T-helper 22 cell (primary cell): ENCODE results near the gene RARRES2.
"Not testable (repeated sequence)": the region's sequence is repeated elsewhere in the genome, so short reads cannot be mapped to it uniquely, and the experiment has no call there.

ENCODE experiments used
- DNase-seq: peaks from one replicate; pipeline ENCODE4 v3.0.0-alpha.2; 2020; ENCODE audit warnings: low read depth

RARRES2 gene

DNA sequence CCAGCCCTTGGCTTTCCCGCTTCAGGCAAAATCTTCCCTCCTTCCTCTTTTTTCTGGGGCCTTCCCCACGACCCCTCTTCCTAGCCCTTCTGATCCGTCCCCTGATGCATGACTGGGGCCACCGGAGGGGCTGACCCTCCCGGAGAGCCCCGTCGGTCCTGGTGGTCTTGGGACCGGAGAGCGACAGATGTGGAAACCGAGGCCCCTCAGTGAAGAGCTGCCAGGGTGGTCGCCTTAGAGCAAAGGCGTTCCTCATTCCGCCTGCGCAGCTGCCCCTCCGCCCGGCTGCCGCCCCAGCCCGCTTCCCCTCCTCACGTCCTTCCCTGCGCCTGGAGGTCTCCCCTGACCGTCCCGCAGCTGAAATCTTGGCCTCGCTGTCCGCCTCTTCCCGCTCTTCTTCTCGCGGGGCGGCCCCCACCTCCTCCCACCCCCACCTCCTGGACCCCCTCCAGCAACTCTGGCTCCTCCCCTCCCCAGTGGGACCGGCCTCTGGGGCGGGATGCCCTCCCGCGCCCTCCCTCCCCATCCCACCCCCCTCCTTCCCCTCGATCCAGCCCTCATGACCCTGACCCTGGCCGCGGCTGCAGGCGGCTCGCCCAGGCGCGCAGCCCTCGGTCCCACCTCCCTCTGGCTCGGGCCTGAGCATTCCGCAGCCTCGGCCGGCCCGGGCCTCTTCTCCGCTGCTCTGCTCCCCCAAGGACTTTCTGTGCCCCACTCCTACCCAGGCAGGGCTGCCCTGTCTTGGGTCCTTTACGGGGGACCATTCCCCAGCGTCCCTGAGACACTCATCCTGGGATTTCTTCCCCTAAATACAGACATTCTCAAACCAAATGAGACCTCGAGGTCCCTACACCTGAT is at the start of gene RARRES2:
TSS of gene RARRES2 (minus strand) at position 367 of the 858 bp plus-strand sequence. CDS start 1,020 bp downstream, outside the sequence.
- DNase-seq, result no peak

DNA sequence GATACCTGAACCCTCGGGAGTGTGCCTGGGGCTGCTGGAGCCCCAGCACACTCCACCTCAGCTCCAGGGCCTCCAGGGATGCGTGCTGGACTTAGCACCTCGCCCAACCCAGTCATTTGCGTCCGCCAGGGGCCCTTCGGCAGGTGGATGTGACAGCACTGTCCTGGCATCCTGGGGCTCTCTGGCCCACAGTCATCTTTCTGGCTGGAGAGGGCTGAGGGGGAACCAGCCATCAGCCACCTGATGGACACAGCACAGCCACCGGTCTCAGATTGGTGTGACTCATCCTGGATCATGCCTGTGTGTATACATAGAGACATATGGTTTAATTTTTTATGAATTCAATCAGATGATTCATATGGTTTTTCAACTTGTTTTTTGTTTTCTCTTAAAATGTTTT is 48.8 kb upstream of the RARRES2 start:
- no peak for DNase-seq

DNA sequence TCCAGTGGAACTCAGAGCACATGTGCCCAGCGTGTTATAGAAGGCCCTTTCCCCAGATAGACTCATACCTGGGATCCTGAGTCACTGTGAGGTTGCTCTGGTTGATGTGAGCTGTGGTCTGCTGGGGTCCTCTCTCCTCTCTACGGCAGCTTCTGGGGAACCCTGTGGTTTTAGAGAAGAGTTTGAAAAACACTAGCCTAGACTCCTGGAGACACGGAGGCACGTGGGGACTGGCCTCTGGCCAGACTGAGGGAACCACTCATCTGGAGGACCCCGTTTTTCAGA is 48.0 kb upstream of the RARRES2 start:
- no peak for DNase-seq

GRCh38 chr7:150388709-150389531 is 47.5 kb upstream of the RARRES2 start:
- DNase-seq, result no peak

- DNase-seq, result no peak
Measured at GRCh38 chr7:150388306-150388705, 46.9 kb upstream of the RARRES2 start.

DNA sequence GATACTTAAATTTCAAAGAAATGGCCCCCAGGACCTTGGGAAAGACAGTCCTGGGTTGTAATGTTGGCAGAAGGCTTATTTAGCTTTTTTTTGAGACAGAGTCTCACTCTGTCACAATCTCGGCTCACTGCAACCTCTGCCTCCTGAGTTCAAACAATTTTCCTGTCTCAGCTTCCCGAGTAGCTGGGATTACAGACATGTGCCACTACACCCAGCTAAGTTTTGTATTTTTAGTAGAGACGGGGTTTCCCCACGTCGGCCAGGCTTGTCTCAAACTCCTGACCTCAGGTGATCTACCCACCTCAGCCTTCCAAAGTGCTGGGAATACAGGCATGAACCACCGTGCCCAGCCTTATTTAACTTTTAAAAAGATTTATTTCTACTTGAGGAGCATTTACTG is 44.5 kb upstream of the RARRES2 start:
- not testable (repeated sequence) for DNase-seq

GRCh38 chr7:150385302-150385723 is 43.9 kb upstream of the RARRES2 start:
- no peak for DNase-seq

GRCh38 chr7:150384406-150385301 is 43.2 kb upstream of the RARRES2 start:
- DNase-seq, result no peak

GRCh38 chr7:150383710-150384397 is 42.4 kb upstream of the RARRES2 start:
- DNase-seq, result no peak

GRCh38 chr7:150382844-150383225 is 41.4 kb upstream of the RARRES2 start:
- no peak for DNase-seq

GRCh38 chr7:150382123-150382843 is 40.9 kb upstream of the RARRES2 start:
- DNase-seq, result no peak

GRCh38 chr7:150381785-150382122 is 40.3 kb upstream of the RARRES2 start:
- no peak for DNase-seq

- no peak for DNase-seq
Measured at GRCh38 chr7:150381096-150381495, 39.7 kb upstream of the RARRES2 start.

DNA sequence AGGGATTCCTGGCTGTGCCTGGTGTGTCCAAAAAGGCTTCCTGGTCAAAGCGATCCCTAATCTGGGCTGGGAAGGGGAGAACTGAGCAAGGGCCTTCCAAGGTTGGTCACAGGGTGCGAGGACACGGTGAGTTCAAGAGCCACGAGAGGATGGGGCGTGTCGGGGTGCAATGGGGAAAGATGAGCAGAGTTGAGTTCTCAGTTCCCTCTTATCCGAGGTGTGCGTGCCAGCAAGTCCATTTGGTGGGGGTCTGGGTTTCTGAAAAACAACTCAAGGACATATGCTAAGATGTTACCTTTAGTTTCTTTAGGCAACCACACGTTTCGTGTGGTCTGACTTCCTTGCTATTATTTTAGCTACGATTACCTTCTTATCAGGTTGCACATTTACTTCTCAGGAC is 39.0 kb upstream of the RARRES2 start:
- no peak for DNase-seq

GRCh38 chr7:150379441-150380379 is 38.3 kb upstream of the RARRES2 start:
- DNase-seq, result no peak

DNA sequence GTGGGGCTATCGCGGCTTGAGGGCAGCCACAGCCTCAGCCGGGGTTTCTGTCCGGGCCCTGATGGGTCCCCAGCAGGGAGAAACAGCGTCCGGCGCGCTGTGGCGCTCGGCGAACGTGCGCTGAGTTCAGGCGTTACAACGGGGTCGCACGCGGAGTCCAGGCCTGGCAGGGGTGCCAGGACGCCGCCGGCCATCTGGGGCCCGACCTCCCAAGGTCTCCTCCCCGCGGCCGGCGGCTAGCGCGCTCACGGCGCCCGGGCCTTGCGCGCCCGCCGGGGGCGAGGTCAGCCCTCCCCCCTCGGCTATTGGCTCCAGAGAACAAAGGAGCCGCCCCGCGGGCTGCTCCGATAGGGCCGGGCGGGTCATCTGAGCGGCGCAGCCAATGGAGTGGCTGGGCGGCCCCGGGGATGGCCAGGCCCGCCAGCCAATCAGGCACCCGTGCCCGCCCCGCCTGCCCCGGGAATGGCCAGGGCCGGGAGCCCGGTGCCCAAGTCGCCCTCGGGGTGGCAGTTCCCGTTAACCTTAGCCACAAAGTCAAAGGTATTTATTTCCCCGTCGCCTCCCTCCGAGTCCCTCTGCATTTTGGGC is 37.5 kb upstream of the RARRES2 start, which contains the start of gene ZNF775:
TSS of gene ZNF775 (plus strand) at position 478 of the 588 bp plus-strand sequence. CDS start 9,141 bp downstream, outside the sequence.
- DNase-seq, result peak; percentile 90

DNA sequence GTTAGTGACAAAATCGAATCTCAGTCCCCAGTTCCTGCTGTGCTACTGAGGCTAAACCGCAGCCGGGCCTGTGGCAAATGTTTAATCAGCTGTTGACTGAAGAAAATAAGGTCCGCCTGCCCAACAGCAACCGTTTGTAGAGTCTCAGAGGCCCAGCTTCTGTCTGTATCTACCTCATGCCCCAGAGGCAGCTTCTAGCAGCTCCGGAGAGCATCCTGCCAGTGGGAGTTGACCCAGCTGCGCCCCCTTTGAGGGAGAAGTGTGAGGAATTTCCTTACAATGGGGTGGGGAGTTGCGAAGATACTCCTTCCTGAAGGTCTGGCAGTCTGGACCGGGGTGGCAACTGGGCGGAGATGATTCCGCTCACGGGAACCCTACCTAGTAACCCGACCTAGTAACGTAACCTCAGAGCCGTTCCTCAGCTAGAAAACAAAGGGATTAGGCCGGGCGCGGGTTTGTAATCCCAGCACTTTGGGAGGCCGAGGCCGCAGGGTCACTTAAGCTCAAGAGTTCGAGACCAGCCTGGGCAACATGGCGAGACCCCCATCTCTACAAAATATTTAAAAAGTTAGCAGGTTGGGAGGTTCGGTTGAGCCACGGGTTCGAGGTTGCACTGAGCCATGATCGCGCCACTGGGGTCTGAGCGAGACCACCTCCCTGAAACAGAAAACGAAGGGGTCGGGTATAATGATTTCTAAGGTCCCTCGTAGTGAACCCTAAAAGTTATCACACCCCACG is 36.9 kb upstream of the RARRES2 start:
- peak; percentile 19 for DNase-seq

DNA sequence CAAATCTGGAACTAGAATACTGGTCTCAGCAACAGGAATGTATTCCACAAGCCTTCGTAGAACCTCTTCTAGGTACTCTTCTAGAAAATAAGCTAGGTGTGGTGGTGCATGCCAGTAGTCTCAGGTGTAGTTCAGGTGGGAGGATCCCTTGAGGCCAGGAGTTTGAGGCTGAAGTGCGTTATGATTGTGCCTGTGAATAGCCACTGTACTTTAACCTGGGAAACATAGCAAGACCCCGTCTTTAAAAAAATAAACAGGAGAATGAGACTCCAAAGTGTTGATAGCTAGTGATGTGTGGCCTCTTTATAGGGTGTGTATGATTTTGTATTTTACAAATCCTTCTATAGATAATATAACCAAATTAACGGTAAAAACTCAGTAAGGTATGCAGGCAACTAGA is 36.2 kb upstream of the RARRES2 start:
- DNase-seq, result no peak

DNA sequence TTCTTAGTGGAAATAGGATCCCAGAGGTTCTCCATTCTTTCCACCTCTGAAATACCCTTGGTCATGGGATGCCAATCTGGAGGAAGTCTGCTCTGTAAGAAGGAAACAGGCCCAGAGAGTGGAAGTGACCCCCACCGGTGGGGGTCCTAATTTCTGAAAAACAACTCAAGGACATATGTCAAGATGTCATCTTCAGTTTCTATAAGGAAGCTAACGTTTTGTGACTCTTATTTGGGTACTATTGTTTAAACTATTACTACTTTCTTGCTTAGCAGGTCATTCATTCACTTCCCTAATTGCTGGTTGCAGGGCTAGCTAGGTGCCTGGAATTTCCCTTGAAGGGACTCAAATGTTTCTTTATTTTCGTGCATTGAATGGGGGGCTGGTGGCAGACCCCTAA is 35.8 kb upstream of the RARRES2 start:
- DNase-seq, result no peak
